ENCODE results near the gene CDH4.
A peak's percentile ranks its signal among the peaks of the same experiment; 100 is the strongest.

CDH4 gene

DNA sequence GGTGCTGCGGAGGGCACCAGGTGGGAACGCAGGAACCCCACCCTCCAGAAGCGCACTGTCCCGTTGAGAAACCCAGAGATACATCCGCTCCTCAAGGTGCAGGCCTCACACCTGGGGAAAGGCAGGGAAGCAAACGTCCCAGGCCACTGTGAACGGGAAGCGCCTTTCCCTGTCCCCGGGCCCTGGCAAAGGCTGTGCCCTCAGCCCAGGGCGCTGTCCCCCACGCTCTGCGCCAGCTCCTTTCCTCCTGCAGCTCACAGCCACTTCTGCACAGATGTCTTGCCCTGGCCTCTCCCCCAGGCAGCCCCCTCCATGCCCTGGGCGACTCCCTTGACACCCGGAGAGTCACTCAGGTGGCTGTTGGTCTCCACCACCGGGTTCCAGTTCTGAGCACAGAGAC is 609.8 kb downstream of the CDH4 start:
- no peak for DNase-seq (ENCODE audit: low read depth)

DNA sequence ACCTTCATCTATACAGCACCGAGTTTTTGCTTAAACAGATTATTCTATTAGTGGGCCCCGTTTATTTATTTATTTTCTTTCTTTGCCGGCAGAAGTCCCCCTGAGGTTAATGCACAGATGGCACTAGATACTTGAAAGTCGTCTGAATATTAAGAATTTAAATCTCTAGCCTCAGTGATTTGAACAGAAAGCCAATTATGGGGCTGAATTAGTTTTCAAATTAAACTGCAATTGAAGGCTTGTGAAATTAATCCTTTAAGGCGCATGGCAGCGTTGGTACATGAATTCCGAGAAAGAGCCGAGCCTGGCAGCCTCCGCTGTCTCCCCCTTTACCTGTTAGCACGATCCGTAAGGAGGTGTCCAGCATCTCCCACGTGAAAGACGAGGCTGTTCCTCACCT is 610.8 kb downstream of the CDH4 start:
- no peak for DNase-seq (ENCODE audit: low read depth)

DNA sequence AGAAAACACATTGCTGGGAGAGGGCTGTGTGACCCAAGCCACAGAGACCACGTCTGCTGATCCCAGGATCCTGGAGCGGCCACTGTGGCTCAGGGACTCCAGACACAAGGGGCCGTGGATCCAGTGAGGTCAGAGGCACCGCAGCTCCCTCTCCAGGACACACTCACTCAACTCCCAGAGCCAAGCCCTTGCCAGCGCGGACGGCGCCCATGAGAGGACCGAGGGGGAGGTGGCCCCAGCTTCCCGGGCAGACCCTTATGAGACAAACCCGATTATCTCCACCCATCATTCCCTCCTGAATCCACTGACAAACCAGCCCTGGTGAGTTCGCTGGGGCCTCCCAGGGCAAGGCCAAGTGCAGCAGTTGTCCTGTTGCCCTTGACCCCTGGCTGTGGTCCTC is 612.4 kb downstream of the CDH4 start:
- DNase-seq (ENCODE audit: low read depth) = no peak

DNA sequence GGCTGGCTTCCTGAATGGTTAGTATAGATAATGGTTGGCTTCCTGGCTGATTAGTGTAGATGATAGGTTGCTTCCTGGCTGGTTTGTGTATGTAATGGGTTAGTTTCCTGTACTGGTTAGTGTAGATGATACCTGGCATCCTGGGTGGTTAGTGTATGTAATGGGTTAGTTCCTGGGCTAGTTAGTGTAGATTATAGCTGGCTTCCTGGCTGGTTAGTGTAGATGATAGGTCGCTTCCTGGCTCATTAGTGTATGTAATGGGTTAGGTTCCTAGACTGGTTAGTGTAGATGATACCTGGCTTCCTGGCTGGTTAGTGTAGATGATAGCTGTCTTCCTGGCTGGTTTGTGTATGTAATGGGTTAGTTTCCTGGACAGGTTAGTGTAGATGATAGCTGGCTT is 613.3 kb downstream of the CDH4 start:
- no peak for DNase-seq (ENCODE audit: low read depth)

DNA sequence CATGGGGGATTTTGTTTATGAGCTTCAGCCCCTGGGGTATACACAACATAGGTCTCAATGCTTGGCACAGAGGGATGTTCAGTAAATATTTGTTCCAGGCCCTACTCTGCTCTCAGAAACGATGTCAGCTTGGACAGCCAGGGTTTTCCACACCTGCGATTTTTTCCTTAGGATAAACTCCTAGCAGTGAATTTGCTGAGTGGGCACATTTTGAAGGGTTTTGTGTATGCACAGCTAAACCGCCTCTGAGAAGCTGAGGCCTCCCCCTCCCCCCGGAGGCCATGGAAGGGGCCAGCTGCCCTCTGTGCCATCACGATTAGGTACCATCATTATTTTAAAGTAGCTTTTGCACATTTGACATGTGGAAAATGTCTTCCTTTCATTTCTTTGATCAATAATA is 614.1 kb downstream of the CDH4 start:
- no peak for DNase-seq (ENCODE audit: low read depth)

DNA sequence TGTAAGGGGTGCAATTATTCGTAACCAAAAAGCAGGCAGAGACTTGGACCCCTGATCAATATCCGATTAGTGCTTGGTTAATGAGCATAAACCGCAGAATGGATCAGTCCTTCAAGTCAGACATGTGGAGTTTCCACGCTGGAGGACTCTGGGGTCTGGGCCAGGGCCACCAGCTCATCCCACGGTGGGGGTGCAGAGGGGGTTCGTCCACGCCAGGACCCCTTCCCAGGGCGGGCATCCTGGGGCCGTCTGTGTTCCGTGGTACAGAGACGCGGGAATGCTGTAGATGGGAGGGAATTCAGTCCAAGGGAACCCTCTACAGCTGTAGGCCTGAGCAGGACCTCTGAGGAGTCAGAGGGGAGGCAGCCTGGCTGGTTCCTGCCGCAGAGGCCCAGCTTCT is 615.9 kb downstream of the CDH4 start:
- DNase-seq (ENCODE audit: low read depth) = no peak

DNA sequence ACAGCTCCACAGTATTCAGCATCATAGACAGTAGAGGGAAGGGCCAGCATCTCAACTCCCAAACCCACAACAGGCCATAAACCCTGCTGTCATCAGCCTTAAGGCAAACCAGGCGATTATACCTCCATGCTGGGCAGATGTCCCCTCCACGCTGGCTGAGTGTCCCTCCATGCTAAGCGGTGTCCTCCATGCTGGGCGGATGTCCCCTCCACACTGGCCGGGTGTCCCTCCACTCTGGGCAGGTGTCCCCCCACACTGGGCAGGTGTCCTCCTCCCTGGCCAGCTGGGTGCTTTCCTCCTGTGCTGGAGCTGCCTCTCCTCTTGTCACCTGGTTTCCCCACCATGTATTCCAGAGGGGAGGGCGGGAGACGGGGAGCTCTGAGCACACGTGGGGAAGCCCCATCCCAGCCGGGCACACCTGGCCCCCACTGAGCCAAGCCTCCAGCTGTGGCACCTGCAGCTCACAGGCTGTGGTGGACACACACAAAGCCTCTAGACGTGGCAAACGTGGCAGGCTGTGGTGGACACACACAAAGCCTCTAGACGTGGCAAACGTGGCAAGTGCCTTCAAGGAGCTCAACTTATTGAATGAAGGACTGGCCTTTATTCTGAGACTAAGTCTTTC is 616.5 kb downstream of the CDH4 start:
- no peak for DNase-seq (ENCODE audit: low read depth)

DNA sequence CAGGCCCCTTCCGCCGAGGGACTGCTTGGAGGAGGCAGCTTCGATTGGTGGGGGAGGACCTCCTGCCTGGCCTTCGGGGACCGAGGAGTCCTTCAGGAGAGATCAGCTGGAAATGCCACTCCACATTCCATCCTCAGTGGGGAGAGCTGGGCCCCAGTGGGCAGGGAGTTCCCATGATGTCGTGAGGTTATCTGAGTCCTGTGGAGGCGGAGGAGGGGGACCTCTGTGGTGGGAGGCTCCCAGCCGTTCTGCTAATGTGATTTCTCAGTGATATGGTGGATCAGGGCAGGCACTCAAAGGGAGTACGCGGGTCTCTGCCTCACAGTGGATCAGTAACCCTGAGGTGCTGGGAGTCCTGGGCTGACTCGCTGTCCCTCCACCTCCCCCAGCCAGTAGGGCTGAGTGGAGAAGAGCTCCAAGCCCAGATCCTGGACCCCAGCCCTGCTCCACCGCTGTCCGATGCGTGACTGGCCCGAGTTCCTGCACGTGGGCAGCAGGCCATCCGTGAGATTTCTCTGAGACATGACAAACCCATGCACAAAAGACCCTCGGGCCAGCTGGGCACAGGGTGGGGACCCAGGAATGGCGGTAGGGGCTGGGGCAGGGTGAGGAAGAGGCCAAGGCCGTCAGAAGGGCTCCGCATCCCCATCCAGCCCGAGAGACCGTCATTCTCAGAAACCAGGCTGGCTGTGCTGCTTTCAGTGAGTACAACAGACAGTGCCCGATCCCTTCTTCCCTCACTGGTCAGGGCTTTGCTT is 617.9 kb downstream of the CDH4 start:
- DNase-seq (ENCODE audit: low read depth) = no peak

DNA sequence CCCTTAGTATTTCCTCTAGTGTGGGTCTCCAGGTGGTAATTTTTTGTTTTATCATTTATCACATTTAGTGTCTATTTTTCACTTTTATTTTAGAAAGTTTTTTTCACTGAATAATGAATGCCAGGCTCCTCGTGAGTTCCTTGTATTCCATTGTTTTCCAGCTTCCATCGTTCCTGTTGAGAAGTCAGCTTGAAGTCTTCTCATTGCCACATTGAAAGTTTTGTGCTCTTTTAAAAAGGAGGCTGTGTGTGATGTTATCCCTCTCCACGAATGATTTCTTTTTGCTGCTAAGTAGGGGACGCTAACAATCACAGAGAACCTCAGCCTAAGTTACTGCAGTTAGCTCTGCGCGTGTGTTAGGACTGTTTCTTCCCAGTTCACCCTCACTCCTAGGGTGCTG is 619.1 kb downstream of the CDH4 start:
- DNase-seq (ENCODE audit: low read depth) = no peak

DNA sequence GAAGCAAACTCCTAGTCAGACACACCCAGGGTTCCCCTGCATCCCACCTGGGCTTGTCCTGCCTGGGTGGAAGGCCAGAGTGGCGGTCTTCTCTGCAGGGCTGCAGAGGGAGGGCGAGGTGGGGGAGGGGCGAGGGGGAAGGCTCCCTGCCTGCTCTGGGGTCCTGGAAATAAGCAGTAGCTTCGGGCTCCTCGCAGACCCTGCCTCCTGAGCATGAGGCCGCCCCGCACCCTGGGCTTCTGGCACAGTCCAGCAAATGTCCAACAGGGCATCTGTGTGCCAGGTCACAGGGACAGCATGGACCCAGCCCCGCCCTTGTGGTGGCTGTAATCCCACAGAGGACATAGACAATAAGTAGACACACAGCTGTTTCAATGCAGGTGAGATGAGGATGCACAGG is 619.9 kb downstream of the CDH4 start:
- no peak for DNase-seq (ENCODE audit: low read depth)

DNA sequence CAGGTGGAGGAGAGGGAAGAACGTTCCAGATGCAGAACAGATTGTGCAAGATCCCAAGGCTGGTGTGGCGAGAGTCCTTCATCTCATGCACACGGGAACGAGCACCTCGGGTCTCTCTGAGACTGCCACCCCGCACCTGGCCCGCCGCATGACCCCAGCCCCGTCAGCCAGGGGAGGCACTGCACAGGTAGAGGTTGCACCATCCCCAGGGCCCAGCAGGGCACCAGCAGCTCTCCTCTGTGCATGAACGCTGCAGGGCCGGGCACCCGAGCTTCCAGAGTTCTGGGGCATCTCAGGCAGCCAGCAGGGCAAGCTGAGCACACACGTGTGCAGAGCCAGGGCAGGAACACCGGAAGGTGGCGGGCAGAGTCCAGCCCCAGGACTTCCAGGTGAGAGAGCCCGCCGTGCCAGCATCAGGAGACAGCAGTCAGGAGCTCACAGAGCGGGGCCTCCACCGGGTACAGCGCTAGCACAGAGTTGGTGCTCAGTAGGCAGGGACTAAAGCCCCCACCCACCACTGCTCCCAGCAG is 620.4 kb downstream of the CDH4 start:
- no peak for DNase-seq (ENCODE audit: low read depth)

DNA sequence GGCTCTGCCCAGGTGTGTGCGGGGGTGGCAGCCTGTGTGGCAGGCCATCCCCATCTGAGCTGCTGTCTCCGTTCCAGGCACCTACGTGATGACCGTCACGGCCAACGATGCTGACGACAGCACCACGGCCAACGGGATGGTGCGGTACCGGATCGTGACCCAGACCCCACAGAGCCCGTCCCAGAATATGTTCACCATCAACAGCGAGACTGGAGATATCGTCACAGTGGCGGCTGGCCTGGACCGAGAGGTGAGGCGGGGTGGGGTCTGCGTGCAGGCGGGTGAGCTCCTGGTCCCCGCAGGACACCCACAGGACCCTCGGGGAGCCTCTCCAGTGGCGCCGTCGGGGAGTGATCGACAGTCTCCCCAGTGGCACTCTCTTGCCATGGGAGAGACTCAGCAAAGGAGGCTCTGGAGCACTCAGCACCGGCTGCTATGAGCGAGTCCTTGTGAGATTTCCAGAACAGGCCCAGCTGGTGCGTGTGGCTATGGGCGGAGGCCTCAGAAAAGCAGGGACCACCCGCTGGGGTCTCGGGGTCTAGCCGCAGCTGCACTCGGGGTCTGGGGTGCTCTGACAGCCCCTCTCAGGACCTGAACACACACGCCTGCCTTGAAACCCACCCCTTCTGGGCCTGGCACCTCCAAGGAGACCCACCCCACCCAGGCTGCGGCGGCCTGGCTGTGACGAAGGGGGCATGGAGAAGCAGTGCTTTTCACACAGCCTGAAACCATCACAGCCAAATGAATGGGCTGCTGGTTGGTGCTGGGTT is 621.8 kb downstream of the CDH4 start:
- DNase-seq (ENCODE audit: low read depth) = no peak

DNA sequence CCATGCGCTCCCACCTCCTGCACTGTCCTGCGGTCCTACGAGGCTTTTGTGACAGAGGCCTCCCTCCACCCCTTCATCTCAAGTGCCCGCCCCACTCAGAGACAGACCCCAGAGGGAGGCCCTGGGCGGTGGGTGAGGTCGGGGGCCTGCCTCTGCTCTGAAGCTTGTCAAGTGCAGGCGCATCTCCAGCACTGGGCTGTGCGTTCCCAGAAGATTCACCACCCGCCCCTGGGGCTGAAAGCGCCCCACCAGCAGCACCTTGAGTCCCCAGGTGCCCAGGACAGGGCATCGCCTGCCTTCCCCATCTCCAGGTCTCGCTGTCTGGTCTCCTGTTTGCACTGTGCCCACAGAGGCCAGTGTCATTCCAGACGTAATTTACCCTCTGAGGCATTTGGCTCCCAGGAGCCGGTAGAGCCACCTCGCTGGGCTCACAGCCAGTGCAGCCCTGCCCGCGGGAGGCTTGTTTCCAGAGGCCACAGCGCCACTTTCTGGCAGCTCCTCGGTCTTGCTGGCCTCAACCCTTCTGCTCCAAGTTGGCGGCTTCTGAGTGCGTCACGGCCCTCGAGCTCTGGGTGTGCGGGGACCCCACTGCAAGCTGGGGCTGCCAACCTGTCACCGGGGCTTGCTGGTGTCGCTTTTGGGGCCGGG is 622.5 kb downstream of the CDH4 start:
- peak; percentile 33 for DNase-seq (ENCODE audit: low read depth)

DNA sequence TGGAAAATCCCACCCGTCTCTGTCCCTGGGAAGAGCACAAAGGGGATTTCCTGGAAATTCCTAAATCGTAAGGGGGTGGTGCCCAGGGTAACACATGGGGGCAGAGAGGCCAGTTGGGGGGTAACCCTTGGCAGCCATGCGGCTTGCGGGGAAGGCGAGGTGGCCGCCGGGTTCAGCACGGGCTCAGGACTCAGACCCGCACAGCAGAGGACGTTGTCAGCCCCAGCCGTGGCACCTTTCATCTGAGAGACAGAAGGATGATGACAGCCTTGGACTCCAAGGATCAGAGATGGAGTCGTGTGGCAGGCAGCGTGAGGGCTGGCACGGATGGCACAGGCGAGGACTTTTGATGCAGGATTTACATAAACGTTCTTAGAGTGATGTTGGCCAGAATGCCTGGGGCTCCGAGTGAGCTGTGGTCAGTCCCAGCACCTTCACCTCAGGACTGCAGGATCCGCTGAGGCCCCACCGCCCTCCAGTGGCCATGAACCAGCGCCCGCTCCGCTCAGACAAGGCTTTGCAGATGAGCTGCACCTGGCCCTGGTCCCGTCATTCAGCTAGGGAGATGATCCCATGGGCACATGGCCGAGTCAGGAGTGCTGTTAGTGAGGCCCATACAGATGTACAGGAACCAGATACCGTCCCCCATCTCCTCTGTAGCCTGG is 623.3 kb downstream of the CDH4 start:
- DNase-seq (ENCODE audit: low read depth) = no peak

DNA sequence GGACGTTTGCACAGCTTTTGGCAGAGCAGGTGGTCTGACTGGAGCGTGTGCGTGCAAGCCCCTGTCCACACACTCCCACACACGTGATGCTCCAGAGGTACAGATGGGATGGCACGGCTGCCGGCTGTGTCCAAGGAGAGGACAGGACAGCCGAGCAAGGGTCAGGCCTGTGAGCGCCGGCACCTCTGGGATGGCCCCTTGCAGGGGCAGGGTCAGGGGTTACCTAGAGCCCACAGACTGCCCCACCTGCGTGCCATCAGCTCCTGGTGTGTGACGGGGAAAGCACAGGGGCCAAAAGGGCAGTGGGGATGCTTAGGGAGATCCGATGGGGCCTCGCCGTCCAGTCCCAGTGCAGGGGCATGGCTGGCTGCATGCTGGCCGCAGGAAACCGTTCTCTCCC is 623.9 kb downstream of the CDH4 start:
- no peak for DNase-seq (ENCODE audit: low read depth)

DNA sequence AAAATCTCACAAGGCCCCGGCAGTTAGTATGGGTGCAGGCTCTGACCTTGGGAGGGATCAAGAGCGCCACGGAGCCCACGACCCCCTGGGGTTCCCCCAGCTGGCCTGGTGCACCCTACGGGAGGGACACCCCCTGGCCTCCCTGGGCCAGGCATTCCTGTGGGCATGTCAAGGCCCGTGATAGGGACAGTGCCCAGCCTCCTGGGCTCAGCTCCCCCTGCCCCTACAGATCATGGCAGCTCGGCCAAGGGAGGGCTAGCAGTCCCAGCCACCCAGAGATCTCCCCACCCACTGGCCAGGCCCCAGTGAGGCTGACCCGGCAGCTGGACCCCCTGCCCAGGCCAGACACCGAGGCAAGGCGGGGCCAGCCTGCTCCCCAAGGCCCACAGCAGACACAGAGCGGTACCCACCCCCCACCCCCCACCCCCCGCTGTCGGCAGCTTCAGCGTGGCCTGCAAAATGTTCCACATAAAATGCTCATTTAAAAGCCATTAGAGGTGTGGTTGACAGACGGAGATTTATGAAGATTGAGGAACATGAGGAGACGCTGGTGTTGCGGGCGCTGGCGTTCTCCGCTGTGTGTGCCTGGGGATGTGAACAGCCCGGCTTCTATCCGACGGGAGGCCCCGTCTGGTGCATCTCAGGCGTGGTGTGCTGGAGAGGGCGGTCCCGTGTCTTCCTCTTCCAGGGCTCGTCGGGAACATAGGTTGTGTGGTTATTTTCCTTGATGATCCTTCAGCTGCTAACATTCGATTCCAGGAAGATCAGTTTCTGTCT is 625.1 kb downstream of the CDH4 start:
- DNase-seq (ENCODE audit: low read depth) = no peak

DNA sequence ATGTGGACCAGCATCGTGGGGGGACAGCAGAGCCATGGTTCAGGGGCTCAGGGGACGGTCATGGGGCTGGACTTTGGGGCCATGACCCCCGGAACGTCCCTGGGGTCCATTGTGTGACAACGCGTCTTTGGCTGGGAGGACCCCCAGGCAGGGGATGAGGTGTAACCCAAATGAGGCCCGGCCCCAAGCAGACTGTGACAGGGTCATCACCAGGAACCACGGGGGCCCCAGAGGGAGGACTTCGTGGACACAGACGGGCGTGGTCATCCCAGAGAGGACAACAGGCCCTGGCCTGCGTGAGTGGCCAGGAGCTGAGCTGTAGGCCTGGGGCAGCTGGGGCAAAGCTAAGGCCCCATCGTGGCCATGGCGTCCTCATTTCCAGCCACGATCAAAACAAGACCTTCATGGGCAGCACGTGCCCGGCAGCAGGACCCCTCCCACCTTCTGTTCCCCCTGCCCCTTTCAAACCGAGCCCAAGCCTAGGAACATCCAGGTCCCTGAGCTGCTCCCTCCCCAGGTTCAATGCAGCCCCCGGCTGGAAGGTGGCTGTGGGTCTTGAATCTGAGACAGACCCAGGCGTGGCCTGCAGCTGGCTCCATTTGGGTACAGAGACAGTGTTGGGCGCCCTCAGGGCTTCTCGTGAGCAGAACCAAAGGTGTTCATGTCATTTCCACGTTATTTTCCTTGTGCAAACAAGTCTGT is 625.9 kb downstream of the CDH4 start:
- no peak for DNase-seq (ENCODE audit: low read depth)

DNA sequence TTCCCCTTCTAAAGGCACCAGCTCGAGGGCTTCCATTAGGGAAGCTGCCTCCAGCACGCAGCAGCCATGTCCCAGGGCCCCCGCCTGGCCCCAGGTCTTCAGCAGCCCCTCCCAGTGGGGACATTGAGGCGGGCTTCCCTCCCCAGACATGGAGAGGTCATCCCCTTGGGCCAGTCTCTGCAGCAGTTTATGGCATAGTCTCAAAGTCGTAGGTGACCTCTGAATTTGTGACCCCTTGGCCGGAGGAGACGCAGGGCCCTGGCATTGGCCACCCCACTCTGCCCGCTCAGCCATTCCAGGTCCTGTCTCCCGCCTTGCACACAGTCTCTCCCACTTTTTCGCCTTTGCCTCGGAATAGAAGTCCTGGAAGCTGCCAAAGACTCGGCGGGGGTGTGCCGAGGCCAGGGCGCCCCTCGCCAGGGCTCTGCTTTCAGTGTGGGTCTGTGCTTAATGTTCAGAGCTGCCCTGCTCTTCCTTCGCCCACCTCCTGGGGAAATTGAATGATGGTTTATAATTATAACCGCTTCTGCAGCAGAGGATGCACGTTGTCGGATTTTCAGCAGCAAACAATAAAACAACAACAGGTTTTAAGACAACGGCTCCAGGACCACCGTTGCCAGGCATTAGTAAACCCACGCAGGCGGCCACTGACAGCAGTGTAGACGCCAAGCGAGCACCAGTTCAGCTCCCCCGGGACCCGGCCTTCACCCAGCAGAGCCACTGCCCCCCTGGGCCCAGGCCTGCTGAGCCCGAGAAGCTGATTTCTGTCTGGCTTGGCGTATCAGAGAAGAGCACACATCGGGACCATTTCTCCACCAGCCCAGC is 626.6 kb downstream of the CDH4 start:
- no peak for DNase-seq (ENCODE audit: low read depth)

DNA sequence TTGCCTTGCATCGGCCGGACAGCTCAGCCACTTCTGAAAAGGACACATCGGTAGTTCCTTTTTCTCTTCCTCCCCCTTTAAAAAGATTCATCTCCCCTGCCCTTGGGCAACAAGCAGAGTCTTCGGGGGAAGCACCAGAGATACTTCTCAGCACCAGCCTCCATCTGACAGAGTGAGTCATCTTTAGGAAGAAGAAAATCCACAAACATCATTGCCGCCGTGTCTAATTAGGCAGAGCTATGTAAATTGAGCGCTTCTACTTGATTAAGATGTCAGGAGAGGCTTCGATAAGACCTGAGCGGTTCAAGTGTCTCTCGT is 627.2 kb downstream of the CDH4 start:
- DNase-seq (ENCODE audit: low read depth) = no peak

DNA sequence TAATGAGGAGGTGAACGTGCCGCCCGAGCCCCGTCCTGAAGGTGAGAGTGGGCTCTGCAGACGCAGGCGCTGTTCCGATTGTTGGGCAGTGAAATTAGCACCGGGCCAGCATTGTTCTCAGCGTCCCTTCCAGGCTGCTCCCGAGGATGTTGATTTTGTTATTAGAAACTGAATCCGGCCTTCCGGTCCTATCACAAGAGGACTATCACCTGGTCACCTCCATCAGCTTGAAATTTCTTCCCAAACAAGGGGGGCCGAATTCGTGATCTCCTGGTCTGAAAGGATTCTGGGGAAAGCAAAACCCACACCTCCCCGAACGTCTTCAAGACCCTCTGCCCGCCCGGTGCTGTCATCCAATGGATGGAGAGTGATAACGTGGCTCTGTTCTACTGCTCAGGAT is 627.6 kb downstream of the CDH4 start:
- no peak for DNase-seq (ENCODE audit: low read depth)
